ENCODE measurements around the gene IFIT1B. TPM values are rescaled to one million over a fixed set of nuclear protein-coding genes. Genes with fewer than 3 reads are reported as not detected.

The IFIT1B gene
- total RNA-seq, 1 experiment from 2014 or later, result not detected

DNA sequence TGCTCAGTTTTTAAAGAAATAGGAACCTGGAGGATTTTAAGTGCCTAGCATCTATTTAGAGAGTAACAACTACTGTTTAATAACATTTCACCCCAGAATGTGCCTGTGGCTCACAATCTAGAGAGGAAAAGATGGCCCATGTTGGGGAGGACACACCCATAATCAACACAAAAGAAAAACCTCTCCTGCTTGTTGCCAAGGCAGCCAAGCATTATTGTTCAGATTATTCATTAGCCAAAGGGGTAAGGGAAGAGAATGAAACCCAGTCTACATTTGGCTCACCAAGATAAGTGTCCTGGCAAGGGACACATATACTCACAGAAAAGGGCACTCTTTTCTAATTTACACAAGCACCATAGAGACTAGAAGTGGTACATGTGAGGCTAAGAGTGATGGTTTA is 17.7 kb upstream of the IFIT1B start:
- no peaks in the 10 kb centered on the region for H3F3A ChIP-seq (ENCODE audit: low read length, unreplicated experiment)
- H2AFZ ChIP-seq (ENCODE audit: low read length), result no peak overlapping the region
- H3K79me2 ChIP-seq (ENCODE audit: low read length), result no peaks in the 10 kb centered on the region
- no peaks in the 10 kb centered on the region for H3K9me2 ChIP-seq (replicated peaks; ENCODE audit: low read length)
- no peaks in the 10 kb centered on the region for H3K9me3 ChIP-seq (ENCODE audit: low read length)
- no peaks in the 10 kb centered on the region for H3K27me3 ChIP-seq (ENCODE audit: low read length)
- intact Hi-C loops (cut with micrococcal nuclease), result no loop called here
- POLR2A ChIA-PET (ENCODE audit: unreplicated experiment), result no interaction called here
- no peaks in the 10 kb centered on the region for H4K20me1 ChIP-seq (ENCODE audit: low read length)
- no peak overlapping the region for H3K27ac ChIP-seq (ENCODE audit: low read length)
- CTCF ChIA-PET, result no interaction called here
- H3K4me2 ChIP-seq (ENCODE audit: low read length), result no peak overlapping the region
- no peak for DNase-seq
- no TSS peak for BruUV-seq (replicated peaks)
- peaks cover 7% of the 10 kb centered on the region; the same call in 1 of the 2 replicates for H3K4me1 ChIP-seq (ENCODE audit: insufficient read depth, low read length)
- ATAC-seq, result no peak
- H3K4me3 ChIP-seq (ENCODE audit: low read length), result no peak overlapping the region
- H3K36me3 ChIP-seq (ENCODE audit: low read depth, low read length), result no peaks in the 10 kb centered on the region
- TF ChIP-seq, protein P1, sequence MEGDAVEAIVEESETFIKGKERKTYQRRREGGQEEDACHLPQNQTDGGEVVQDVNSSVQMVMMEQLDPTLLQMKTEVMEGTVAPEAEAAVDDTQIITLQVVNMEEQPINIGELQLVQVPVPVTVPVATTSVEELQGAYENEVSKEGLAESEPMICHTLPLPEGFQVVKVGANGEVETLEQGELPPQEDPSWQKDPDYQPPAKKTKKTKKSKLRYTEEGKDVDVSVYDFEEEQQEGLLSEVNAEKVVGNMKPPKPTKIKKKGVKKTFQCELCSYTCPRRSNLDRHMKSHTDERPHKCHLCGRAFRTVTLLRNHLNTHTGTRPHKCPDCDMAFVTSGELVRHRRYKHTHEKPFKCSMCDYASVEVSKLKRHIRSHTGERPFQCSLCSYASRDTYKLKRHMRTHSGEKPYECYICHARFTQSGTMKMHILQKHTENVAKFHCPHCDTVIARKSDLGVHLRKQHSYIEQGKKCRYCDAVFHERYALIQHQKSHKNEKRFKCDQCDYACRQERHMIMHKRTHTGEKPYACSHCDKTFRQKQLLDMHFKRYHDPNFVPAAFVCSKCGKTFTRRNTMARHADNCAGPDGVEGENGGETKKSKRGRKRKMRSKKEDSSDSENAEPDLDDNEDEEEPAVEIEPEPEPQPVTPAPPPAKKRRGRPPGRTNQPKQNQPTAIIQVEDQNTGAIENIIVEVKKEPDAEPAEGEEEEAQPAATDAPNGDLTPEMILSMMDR (conservative IDR thresholded peaks at IDR 0.05; ENCODE audit: low read depth, low read length), result no peak
- TF ChIP-seq EZH2phosphoT487 (IDR thresholded peaks at IDR 0.05; ENCODE audit: borderline replicate concordance, low read length), result no peak
- TF ChIP-seq EZH2 (IDR thresholded peaks at IDR 0.05; ENCODE audit: low read length, unreplicated experiment), result no peak
- no peak overlapping the region for H3K9ac ChIP-seq (ENCODE audit: low read length)

DNA sequence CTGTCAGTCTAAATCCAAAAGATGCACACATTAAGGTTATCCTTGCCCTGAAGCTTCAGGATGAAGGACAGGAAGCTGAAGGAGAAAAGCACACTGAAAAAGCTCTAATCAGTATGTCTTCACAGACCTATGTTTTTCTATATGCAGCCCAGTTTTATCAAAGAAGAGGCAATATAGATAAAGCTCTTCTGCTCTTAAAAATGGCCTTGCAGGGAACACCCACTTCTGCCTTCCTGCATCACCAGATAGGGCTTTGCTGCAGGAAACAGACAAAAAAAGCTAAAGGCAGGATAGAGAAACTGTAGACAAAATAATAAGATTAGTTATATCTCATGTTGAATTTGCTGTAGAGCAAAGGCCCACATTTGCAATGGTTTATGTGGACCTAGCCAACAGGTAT is 14.9 kb upstream of the IFIT1B start:
- H3K79me2 ChIP-seq (ENCODE audit: low read length), result no peaks in the 10 kb centered on the region
- no peaks in the 10 kb centered on the region for H3K27me3 ChIP-seq (ENCODE audit: low read length)
- no peaks in the 10 kb centered on the region for H3K36me3 ChIP-seq (ENCODE audit: low read depth, low read length)
- ChIA-PET CTCF (interaction anchor here (0.6 kb wide), 1 partner anchor 30 kb away, joined by 12 read pairs; the partner anchor contains the start of gene IFIT1), POLR2A (ENCODE audit: unreplicated experiment) (no interaction called here)
- H3F3A ChIP-seq (ENCODE audit: low read length, unreplicated experiment), result no peaks in the 10 kb centered on the region
- DNase-seq (no peak), ATAC-seq (no peak)
- no peak overlapping the region for H3K4me3 ChIP-seq (ENCODE audit: low read length)
- no peaks in the 10 kb centered on the region for H3K9me2 ChIP-seq (replicated peaks; ENCODE audit: low read length)
- no peaks in the 10 kb centered on the region for H3K4me1 ChIP-seq (ENCODE audit: insufficient read depth, low read length)
- H4K20me1 ChIP-seq (ENCODE audit: low read length), result no peaks in the 10 kb centered on the region
- no peak overlapping the region for H3K4me2 ChIP-seq (ENCODE audit: low read length)
- no peak overlapping the region for H3K27ac ChIP-seq (ENCODE audit: low read length)
- no TSS peak for BruUV-seq (replicated peaks)
- H3K9ac ChIP-seq (ENCODE audit: low read length), result no peak overlapping the region
- H2AFZ ChIP-seq (ENCODE audit: low read length), result no peak overlapping the region
- intact Hi-C loops (cut with micrococcal nuclease), result no loop called here
- TF ChIP-seq EZH2 (IDR thresholded peaks at IDR 0.05; ENCODE audit: low read length, unreplicated experiment), result no peak
- TF ChIP-seq, protein P1 (conservative IDR thresholded peaks at IDR 0.05; ENCODE audit: low read depth, low read length), result no peak
- no peak for TF ChIP-seq EZH2phosphoT487 (IDR thresholded peaks at IDR 0.05; ENCODE audit: borderline replicate concordance, low read length)
- H3K9me3 ChIP-seq (ENCODE audit: low read length), result no peaks in the 10 kb centered on the region

DNA sequence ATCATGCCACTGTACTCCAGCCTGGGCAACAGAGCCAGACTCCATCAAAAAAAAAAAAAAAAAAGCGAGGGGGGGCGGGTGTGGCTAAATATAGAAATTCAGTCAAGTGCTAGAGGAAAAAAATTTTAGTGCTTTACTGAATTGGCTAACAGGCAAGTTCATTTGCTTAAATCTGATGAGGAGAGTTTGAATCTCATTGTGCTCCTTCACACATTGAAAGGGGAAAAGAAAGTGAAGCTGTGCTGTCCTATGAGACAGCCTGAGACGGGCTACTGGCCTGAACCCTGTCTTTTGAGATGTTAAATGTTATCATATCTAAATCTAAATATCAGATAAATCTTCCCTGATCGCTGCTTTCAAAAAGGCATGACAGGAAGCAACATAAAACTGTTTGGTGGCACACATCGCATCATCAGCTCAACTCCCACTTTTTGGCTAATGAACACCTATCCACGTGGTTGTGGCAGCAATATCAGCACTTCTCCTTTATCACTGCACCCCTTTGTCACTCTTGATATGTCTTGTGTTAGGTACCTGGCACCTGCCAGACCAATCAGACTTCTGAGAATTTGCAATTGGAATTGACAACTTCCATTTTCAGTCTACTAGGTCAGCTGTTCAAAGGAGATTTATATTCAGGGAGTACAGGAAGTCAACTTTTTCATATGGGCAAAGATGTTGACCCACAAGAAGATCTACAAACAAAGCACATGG is 14.0 kb upstream of the IFIT1B start:
- H3K27me3 ChIP-seq (ENCODE audit: low read length), result no peaks in the 10 kb centered on the region
- no peak overlapping the region for H3K27ac ChIP-seq (ENCODE audit: low read length)
- H3K9me3 ChIP-seq (ENCODE audit: low read length), result no peaks in the 10 kb centered on the region
- ATAC-seq, result no peak
- H3K9me2 ChIP-seq (replicated peaks; ENCODE audit: low read length), result no peaks in the 10 kb centered on the region
- H3F3A ChIP-seq (ENCODE audit: low read length, unreplicated experiment), result no peaks in the 10 kb centered on the region
- no peak overlapping the region for H3K4me2 ChIP-seq (ENCODE audit: low read length)
- TF ChIP-seq EZH2 (IDR thresholded peaks at IDR 0.05; ENCODE audit: low read length, unreplicated experiment), result no peak
- TF ChIP-seq, protein P1 (conservative IDR thresholded peaks at IDR 0.05; ENCODE audit: low read depth, low read length), result no peak
- no peak for TF ChIP-seq EZH2phosphoT487 (IDR thresholded peaks at IDR 0.05; ENCODE audit: borderline replicate concordance, low read length)
- no peak overlapping the region for H3K9ac ChIP-seq (ENCODE audit: low read length)
- H4K20me1 ChIP-seq (ENCODE audit: low read length), result no peaks in the 10 kb centered on the region
- no TSS peak for BruUV-seq (replicated peaks)
- intact Hi-C loops (cut with micrococcal nuclease), result no loop called here
- H3K4me3 ChIP-seq (ENCODE audit: low read length), result no peak overlapping the region
- ChIA-PET CTCF (no interaction called here), POLR2A (ENCODE audit: unreplicated experiment) (interaction anchor here (0.6 kb wide), 1 partner anchor 138 kb away, joined by 3 read pairs; no protein-coding TSS in a partner anchor)
- H2AFZ ChIP-seq (ENCODE audit: low read length), result no peak overlapping the region
- no peaks in the 10 kb centered on the region for H3K36me3 ChIP-seq (ENCODE audit: low read depth, low read length)
- no peak for DNase-seq
- H3K4me1 ChIP-seq (ENCODE audit: insufficient read depth, low read length), result no peaks in the 10 kb centered on the region; the same call in 1 of the 2 replicates
- H3K79me2 ChIP-seq (ENCODE audit: low read length), result no peaks in the 10 kb centered on the region
